Uterus (tissue), 4 donors: ENCODE data around the gene TIMM8A. TPM values are rescaled to one million over a fixed set of nuclear protein-coding genes. Genes with fewer than 3 reads are reported as not detected.

Experiments used
- DNase-seq, 2 donors: peaks; one replicate each; pipeline ENCODE4 v3.0.0-alpha.2; 2019 to 2020
- H3K27ac ChIP-seq, 2 donors: fragments of 200-600 bp; sonication (generic); 1 replicate in 1 of 2; 2 replicates in 1 of 2; pipeline ENCODE4 v1.5.1; 2016 to 2018
- H3K27me3 ChIP-seq, 2 donors: fragments of 200-600 bp; sonication (generic); one replicate each; pipeline ENCODE4 v1.5.1; 2018 to 2019; ENCODE audit warnings: control low read depth in 1 of 2
- H3K36me3 ChIP-seq, 2 donors: fragments of 200-600 bp; sonication (generic); one replicate each; pipeline ENCODE4 v1.5.1; 2019; ENCODE audit warnings: control low read depth in 1 of 2
- H3K4me1 ChIP-seq, 2 donors: fragments of 200-600 bp; sonication (generic); one replicate each; pipeline ENCODE4 v1.5.1; 2018 to 2019; ENCODE audit warnings: control low read depth in 1 of 2
- H3K4me3 ChIP-seq, 2 donors: fragments of 200-600 bp; sonication (generic); 1 replicate in 1 of 2; 2 replicates in 1 of 2; pipeline ENCODE4 v1.5.1; 2018 to 2019; ENCODE audit warnings: mild to moderate bottlenecking in 1 of 2
- H3K9me3 ChIP-seq, 2 donors: fragments of 200-600 bp; sonication (generic); one replicate each; pipeline ENCODE4 v1.5.1; 2019; ENCODE audit warnings: control low read depth in 1 of 2
- POLR2A ChIP-seq, 2 donors: fragments of 450-650 bp; IDR thresholded peaks; one replicate each; pipeline ENCODE4 v1.6.1; 2016; ENCODE audit warnings: antibody characterized with exemption in 2 of 2, mild to moderate bottlenecking in 1 of 2, moderate library complexity in 1 of 2
- intact Hi-C: fragments of 100-400 bp; cut with DNase I; formaldehyde crosslinking; loops from one replicate; pipeline ENCODE4 v1.15.1; 2023; ENCODE audit warnings: low total_unique reads
- total RNA-seq, 4 donors: library from RNA; depleted of rRNA in 3 of 4; stranded (reverse); fragments of >200 nt in 3 of 4; gene quantifications; one replicate each; pipeline versions ENCODE4 v1.1.0 to v1.2.4, GENCODE V29; 2014 to 2023
- TF ChIP-seq, protein P1 (sequence below), 4 experiments: fragments of 200-600 bp in 2 of 4; fragments of 450-650 bp in 2 of 4; sonication (generic) in 2 of 4; IDR thresholded peaks; one replicate each; pipeline ENCODE4 v1.5.1; 2016 to 2019; ENCODE audit warnings: antibody characterized with exemption in 4 of 4, mild to moderate bottlenecking in 2 of 4, moderate library complexity in 1 of 4
- donor health status: DM: yes; HTN: yes; CAD: no.

TIMM8A gene, protein sequence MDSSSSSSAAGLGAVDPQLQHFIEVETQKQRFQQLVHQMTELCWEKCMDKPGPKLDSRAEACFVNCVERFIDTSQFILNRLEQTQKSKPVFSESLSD
- total RNA-seq = 10 to 100 TPM in 1 of 4 donors, 1 to 10 TPM in 1, not detected in 2; 7.0 to 11.0 TPM

DNA sequence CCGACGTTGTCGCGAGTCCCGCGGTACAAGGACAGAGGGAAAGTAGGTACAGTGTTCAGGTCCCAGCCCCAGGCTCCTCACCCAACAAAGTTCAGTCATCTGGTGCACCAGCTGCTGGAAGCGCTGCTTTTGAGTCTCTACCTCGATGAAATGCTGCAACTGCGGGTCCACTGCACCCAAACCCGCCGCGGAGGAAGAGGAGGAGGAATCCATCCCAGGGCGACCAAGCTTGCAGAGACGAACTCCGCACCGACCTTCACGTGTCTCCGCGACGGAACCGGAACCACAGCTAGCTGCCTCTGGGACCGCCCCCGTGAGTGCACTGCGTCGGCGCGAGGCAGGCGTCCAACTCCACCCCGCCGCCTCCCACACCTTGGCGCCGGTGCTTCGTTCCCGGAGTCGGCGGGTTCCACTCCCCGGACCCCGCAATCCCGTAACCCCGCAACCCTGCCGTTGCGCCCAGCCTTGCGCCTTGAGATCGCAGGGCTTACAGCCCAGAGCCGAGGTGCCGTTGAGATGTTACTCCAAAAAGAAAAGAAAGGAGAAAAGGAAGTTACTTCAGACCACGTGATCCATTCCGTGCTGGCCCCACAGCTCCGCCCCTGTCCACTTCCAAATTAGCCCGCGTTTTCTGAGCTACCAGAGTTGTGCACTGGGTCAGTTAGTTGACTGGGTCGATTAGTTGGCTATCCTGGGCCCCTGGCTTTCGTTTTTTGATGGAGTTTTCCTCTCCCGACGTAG lies at the start of gene TIMM8A:
Gene TIMM8A (minus strand): TSS at position 291 of the 741 bp plus-strand sequence. CDS start 78 bp downstream, at position 213.
- TF ChIP-seq, protein P1, sequence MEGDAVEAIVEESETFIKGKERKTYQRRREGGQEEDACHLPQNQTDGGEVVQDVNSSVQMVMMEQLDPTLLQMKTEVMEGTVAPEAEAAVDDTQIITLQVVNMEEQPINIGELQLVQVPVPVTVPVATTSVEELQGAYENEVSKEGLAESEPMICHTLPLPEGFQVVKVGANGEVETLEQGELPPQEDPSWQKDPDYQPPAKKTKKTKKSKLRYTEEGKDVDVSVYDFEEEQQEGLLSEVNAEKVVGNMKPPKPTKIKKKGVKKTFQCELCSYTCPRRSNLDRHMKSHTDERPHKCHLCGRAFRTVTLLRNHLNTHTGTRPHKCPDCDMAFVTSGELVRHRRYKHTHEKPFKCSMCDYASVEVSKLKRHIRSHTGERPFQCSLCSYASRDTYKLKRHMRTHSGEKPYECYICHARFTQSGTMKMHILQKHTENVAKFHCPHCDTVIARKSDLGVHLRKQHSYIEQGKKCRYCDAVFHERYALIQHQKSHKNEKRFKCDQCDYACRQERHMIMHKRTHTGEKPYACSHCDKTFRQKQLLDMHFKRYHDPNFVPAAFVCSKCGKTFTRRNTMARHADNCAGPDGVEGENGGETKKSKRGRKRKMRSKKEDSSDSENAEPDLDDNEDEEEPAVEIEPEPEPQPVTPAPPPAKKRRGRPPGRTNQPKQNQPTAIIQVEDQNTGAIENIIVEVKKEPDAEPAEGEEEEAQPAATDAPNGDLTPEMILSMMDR (IDR thresholded peaks at IDR 0.05) = no peak
- TF ChIP-seq POLR2A (IDR thresholded peaks at IDR 0.05) = peak in 1 of 2 donors; percentile 33
- Histone ChIP-seq H3K4me1 (no peaks in the 10 kb centered on the region), H3K27me3 (no peaks in the 10 kb centered on the region), H3K9me3 (no peaks in the 10 kb centered on the region), H3K4me3 (peak within 1 kb of the TSS; percentile 55 to 61), H3K27ac (peak within 1 kb of the TSS; percentile 87 to 94), H3K36me3 (no peaks in the 10 kb centered on the region)
- peak; percentile 64 to 78 for DNase-seq
- intact Hi-C loops = no loop called here

DNA sequence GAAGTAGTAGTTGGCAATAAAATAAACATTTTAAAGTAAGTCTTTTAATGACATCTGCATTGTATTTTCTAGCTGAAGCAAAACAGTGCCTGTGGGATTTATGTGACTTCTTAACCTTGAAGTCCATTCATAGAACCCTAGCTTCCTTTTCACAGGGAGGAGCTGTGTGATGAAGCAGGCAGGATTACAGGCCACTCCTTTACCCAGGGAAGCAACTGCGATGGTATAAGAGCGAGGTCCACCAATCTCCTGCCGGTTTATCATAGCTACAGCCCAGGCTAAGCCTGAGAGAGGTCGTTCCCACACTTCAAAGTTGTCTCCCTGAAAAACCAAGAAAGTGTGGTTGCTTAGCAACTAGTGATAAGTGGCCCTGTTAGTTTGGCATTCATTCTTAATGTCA lies 49.2 kb upstream of the TIMM8A start:
- intact Hi-C loops = no loop called here
- H3K4me1 ChIP-seq = no peaks in the 10 kb centered on the region

DNA sequence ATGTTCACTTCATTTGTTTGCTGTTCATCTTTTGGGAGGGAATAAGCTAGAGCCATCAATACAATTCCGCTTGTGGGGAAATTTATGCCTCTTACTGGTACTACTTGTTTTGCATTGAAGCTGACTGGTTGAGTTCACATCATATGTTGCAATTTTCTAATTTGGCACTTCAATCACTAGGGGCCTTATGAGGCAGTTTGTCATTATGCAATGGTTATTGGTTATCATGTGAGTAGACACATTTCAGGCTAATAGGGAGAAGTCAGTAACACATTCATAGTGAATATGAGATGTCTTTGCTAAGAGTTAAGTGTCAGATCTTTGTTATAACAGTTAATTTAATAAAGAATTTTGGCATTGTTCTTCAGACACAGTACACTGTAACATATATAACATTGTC lies 47.2 kb upstream of the TIMM8A start:
- no peak overlapping the region for H3K4me3 ChIP-seq
- intact Hi-C loops = no loop called here
- TF ChIP-seq POLR2A (IDR thresholded peaks at IDR 0.05) = no peak
- TF ChIP-seq, protein P1 (IDR thresholded peaks at IDR 0.05) = no peak
- no peaks in the 10 kb centered on the region for H3K27me3 ChIP-seq
- no peaks in the 10 kb centered on the region for H3K9me3 ChIP-seq
- no peak for DNase-seq
- H3K4me1 ChIP-seq = no peaks in the 10 kb centered on the region
- no peaks in the 10 kb centered on the region for H3K36me3 ChIP-seq
- H3K27ac ChIP-seq = no peak overlapping the region

More for the DNA sequence above, 49.2 kb upstream of the TIMM8A start:
- Histone ChIP-seq H3K27ac (no peak overlapping the region), H3K4me3 (no peak overlapping the region), H3K36me3 (no peaks in the 10 kb centered on the region), H3K9me3 (no peaks in the 10 kb centered on the region), H3K27me3 (no peaks in the 10 kb centered on the region)
- DNase-seq = no peak
- TF ChIP-seq, protein P1 (IDR thresholded peaks at IDR 0.05) = no peak
- no peak for TF ChIP-seq POLR2A (IDR thresholded peaks at IDR 0.05)

DNA sequence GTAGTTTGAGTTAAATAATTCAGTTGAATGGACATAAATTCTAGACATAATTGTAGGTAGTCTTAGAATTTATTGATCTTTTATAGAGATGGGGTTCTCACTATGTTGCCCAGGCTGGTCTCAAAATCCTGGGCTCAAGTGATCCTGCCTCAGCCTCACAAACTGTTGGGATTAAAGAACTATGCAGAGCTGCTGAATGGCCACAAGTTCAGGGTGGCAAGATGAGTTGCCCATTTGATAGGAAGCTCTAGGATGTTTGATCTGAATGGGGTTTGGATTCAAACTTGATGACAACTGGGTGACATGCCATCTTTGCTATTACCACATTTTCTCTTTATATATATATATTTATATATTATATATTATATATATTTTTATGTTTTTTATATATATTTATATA lies 45.8 kb upstream of the TIMM8A start:
- Histone ChIP-seq H3K4me1 (no peaks in the 10 kb centered on the region), H3K9me3 (no peaks in the 10 kb centered on the region), H3K27me3 (no peaks in the 10 kb centered on the region), H3K27ac (no peak overlapping the region), H3K36me3 (no peaks in the 10 kb centered on the region), H3K4me3 (no peak overlapping the region)
- DNase-seq = no peak
- TF ChIP-seq, protein P1 (IDR thresholded peaks at IDR 0.05) = no peak
- no peak for TF ChIP-seq POLR2A (IDR thresholded peaks at IDR 0.05)
- intact Hi-C loops = no loop called here

DNA sequence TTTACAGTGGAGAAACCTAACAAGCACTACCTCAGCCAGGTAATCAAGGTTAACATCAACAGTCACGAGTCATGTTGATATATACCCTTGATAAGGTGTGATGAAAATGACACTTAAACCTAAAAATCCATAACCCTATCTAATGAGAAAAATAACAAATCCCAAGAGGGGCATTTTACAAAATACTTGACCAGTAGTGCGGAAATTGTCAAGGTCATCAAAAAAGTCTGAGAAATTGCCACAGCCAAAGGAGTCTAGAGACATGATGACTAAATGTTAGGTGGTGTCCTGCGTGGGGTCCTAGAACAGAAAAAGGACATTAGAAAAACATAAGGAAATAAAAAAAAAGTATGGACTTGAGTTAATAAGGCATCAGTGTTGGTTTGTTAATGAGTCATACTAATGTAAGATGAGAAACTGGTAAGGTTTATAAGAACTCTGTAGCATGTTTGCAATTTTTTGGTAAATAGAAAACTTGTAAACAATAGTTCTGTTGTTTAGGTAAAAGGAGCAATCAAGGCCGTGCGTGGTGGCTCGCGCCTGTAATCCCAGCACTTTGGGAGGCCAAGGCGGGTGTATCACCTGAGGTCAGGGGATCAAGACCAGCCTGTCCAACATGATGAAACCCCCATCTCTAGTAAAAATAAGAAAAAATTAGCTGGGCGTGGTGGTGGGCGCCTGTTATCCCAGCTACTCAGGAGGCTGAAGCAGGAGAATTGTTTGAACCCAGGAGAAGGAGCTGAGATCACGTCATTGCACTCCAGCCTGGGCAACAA lies 45.2 kb upstream of the TIMM8A start:
- H3K36me3 ChIP-seq = no peaks in the 10 kb centered on the region
- no peak for TF ChIP-seq POLR2A (IDR thresholded peaks at IDR 0.05)
- TF ChIP-seq, protein P1 (IDR thresholded peaks at IDR 0.05) = no peak
- H3K4me3 ChIP-seq = no peak overlapping the region
- DNase-seq = no peak
- no peaks in the 10 kb centered on the region for H3K27me3 ChIP-seq
- intact Hi-C loops = no loop called here
- H3K9me3 ChIP-seq = no peaks in the 10 kb centered on the region
- no peaks in the 10 kb centered on the region for H3K4me1 ChIP-seq
- no peak overlapping the region for H3K27ac ChIP-seq
